Activated CD4-positive, alpha-beta T cell treated with anti-CD3 and anti-CD28 coated beads for 1 hour (primary cell): ENCODE data around the gene GPR68.
"Not testable (repeated sequence)": the region's sequence is repeated elsewhere in the genome, so short reads cannot be mapped to it uniquely, and the experiment has no call there.

Source experiments
- DNase-seq: peaks from one replicate; pipeline ENCODE4 v3.0.0-alpha.2; 2020

GPR68 gene

DNA sequence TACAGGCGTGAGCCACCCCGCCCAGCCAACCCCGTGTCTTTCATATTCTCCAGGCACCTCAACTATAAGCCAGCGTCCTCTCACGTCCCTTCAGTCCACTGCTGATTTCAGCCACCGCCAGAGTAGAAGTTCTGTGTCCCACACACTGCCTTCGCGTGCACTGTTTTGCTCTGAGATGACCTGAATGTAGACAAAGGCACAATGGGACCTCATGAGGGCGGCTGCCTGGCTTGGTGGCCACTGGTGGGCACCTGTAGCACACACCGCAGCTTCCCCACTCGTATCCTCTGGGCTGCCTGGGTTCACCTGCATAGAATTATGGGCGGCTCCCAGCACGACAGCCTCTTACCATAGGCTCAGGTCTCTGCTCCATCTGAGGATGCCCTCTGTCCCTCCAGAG is 57.2 kb downstream of the GPR68 start:
- DNase-seq, result no peak

DNA sequence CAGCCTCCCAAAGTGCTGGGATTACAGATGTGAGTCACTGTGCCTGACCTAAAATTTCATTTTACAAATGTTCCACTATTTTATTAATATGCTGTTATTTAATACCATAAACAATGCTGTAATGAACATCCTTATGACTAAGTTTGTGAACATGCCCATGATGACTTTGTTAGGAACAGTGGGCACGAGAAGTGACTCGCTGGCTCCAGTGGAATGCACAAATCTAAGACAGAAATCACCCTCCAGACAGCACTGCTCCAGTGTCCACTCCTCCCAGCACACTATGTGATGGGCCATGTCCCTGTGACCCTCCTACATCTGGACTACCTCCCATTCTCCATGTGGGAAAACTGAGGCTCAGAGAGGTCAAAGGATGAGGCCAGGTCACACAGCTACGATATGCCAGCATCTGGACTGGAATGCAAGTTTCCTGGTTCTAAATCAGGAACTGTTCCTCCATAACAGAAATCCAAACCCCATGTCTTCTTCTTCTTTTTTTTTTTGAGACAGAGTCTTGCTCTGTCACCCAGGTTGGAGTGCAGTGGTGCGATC is 57.9 kb downstream of the GPR68 start:
- no peak for DNase-seq

DNA sequence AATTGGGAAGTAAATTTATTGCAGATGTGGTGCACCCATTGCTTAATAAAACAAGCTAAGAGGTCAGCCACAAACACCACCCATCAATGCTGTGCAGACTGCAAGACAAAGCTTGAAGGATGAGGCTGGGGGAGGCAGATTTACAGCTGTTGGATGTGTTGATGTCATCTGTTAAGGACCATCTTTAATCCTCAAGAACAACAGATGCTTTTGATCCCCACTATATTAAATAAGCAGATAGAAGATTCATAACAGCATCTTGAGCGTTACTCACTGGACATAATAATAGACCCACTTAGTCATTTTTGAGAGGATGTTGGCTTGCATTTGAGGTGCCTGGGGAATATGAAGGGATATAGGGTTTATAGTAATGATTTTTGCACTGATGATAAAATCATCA is 58.8 kb downstream of the GPR68 start:
- DNase-seq, result no peak

DNA sequence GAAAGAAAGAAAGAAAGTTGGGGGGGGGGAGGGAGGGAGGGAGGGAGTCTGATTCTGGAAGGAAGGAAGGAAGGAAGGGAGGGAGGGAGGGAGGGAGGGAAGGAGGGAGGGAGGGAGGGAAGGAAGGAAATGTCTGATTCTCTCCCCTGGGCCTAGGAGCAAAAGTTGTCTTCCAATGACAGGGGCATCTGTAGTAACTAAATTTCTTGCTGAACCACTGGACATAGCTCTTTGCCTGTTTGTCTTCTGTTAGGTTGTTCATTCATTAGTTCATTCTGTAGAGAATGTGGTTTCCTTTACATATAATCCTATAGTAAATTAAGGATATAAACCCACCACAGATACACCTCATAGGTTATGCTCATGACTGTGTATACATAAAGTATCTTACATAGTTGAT is 59.9 kb downstream of the GPR68 start:
- DNase-seq, result no peak

DNA sequence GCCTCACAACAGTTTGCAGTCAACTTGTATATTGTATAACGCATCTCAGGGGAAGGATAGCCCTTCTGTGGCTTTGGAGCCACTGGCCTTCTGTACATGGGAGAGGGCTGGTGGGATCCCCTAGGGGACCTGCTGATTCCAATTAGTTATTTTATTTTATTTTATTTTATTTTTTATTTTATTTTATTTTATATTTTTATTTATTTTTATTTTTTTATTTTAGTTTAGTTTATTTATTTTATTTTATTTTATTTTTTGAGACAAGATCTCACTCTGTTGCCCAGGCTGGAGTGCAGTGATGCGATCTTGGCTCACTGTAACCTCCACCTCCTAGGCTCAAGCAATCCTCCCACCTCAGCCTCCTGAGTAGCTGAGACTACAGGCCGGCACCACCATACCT is 61.8 kb downstream of the GPR68 start:
- not testable (repeated sequence) for DNase-seq
